ENCODE results near the gene RARS2.

- TF ChIP-seq GATA3 (IDR thresholded peaks at IDR 0.05; ENCODE audit: low read depth, low read length): no peak
- no peak for TF ChIP-seq GATA2 (IDR thresholded peaks at IDR 0.05; ENCODE audit: low read depth, low read length)
Observed at GRCh38 chr6:87600576-87600975, 10.8 kb upstream of the RARS2 start.

Measured in SH-SY5Y (cell line).